Large intestine (tissue), 3 donors: ENCODE measurements around the gene DENND1C. TPM values are rescaled to one million over a fixed set of nuclear protein-coding genes. Genes with fewer than 3 reads are reported as not detected.
"Not testable (repeated sequence)": the region's sequence is repeated elsewhere in the genome, so short reads cannot be mapped to it uniquely, and the experiment has no call there.

ENCODE experiments used
- DNase-seq, 2 donors: peaks; one replicate each; pipeline versions ENCODE4 v3.0.0 to v3.0.0-alpha.2; 2013
- H3K27ac ChIP-seq: one replicate; pipeline ENCODE4 v1.5.1; 2013; ENCODE audit warnings: low read length
- H3K27me3 ChIP-seq: 2 replicates; pipeline ENCODE4 v1.6.1; 2013; ENCODE audit warnings: low read length; ENCODE audit not compliant: control insufficient read depth, insufficient read depth
- H3K36me3 ChIP-seq: 2 replicates; pipeline ENCODE4 v1.6.1; 2013; ENCODE audit warnings: low read length; ENCODE audit not compliant: control insufficient read depth, insufficient read depth
- H3K4me1 ChIP-seq: one replicate; pipeline ENCODE4 v1.6.1; 2013; ENCODE audit warnings: low read length; ENCODE audit not compliant: control insufficient read depth, insufficient read depth
- H3K4me3 ChIP-seq: one replicate; pipeline ENCODE4 v1.5.1; 2013; ENCODE audit warnings: low read length
- H3K9me3 ChIP-seq: one replicate; pipeline ENCODE4 v1.6.1; 2013; ENCODE audit warnings: mild to moderate bottlenecking, low read depth, low read length, moderate library complexity; ENCODE audit not compliant: control insufficient read depth
- WGBS: methylation state at CpG from one replicate; pipeline ENCODE4 v1.1.5; 2013; ENCODE audit warnings: low lambda C conversion rate; ENCODE audit not compliant: insufficient coverage; 5-methylcytosine and 5-hydroxymethylcytosine counted together
- polyA plus RNA-seq: library from polyadenylated mRNA; unstranded; fragments of 120-200 nt; gene quantifications from one replicate; pipeline ENCODE4 v1.2.1, GENCODE V29; 2013

DENND1C gene
- polyA plus RNA-seq, 1 donor, result 40.4 TPM

DNA sequence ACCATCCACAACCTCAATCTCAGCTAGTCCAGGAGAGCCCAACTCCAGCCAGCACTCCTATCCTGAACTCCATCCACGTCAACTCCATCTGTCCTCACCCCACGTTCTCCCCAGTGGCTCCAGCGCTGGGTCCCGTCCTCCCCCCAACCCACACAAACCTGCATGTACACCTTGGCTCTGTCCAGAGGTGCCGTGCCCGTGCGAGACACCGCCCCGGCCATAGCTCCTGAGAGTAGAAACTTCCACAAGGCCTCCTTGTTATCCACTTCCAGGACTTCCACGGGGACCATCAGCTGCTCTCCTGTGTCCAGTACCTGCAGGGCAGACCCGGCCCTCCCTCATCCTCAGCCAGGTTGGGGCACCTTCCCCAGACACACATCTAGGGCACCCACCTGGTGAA, 49.7 kb downstream of the DENND1C start:
- no peaks in the 10 kb centered on the region for H3K4me1 ChIP-seq
- H3K27me3 ChIP-seq, result peaks cover 7% of the 10 kb centered on the region
- no peak overlapping the region for H3K4me3 ChIP-seq
- no CpG with 5 or more reads among the region's 11 CpGs for WGBS
- H3K36me3 ChIP-seq, result no peaks in the 10 kb centered on the region
- no peaks in the 10 kb centered on the region for H3K9me3 ChIP-seq
- no peak for DNase-seq
- no peak overlapping the region for H3K27ac ChIP-seq

DNA sequence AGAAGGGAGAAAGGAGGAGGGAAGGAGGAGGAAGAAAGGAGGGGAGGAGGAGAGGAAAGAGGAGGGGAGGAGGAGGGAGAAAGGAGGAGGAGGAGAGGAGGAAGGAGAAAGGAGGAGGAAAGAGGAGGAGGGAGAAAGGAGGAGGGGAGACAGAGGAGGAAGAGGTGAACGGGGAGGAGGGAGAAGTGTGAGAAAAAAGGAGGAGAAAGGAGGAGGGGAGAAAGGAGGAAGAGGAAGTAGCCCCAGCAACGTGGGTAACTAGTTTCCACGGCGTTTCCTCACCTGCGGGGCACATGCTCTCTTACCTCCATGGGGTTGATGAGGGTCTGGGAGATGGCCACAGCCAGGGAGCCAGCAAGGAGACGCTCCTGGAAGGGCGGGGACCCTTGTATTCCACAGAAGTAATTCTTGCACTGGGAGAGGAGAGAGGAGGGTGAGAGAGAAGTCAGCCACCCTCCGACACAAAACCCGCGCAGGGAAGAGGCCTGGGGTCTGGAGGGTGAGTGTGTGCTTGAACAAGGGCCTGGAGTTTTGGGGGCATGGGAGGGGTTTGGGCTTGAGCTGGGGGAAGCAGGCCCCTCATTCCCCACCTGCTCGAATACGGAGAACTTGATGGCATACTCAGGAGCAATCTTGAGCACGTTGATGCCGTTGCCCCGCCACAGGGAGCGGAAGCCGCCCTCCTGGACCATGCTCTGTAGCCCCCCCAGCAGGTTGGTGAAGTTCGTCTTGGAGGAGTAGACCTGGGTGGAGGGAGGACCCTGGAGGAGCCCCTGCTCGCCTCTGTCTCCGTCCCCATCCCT, 52.0 kb downstream of the DENND1C start:
- no peaks in the 10 kb centered on the region for H3K36me3 ChIP-seq
- WGBS, result 33% methylated on average over 3 of the region's 20 CpGs

DNA sequence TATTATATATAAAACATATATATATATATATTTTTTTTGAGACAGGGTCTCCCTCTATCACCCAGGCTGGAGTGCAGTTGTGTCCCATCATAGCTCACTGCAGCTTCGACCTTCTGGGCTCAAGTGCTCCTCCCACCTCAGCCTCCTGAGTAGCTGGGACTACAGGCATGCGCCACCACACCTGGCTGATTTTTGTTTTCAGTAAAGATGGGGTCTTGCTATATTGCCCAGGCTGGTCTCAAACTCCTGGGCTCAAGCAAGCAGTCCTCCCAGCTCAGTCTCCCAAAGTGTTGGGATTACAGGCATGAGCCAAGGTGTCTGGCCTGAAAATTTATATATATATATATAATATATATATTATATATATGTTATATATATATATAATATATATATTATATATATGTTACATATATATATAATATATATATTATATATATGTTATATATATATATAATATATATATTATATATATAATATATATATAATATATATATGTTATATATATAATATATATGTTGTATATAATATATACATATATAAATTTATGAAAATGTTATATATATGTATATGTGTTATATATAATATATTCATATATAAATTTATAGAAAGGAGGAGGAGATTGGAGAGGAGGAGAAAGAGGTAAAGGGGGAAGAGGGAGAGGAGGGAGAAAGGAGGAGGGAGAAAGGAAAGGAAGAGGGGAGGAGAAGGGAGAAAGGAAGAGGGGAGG, 52.7 kb downstream of the DENND1C start:
- no CpG with 5 or more reads among the region's 2 CpGs for WGBS
- not testable (repeated sequence) for DNase-seq, H3K27me3 ChIP-seq, H3K36me3 ChIP-seq, H3K4me3 ChIP-seq, H3K4me1 ChIP-seq, H3K27ac ChIP-seq, H3K9me3 ChIP-seq

More for the DNA sequence above, 52.0 kb downstream of the DENND1C start:
- peaks cover 8% of the 10 kb centered on the region for H3K9me3 ChIP-seq
- no peak overlapping the region for H3K27ac ChIP-seq
- peaks cover 4% of the 10 kb centered on the region for H3K4me1 ChIP-seq
- H3K4me3 ChIP-seq, result no peak overlapping the region
- no peak for DNase-seq
- peaks cover 7% of the 10 kb centered on the region for H3K27me3 ChIP-seq

DNA sequence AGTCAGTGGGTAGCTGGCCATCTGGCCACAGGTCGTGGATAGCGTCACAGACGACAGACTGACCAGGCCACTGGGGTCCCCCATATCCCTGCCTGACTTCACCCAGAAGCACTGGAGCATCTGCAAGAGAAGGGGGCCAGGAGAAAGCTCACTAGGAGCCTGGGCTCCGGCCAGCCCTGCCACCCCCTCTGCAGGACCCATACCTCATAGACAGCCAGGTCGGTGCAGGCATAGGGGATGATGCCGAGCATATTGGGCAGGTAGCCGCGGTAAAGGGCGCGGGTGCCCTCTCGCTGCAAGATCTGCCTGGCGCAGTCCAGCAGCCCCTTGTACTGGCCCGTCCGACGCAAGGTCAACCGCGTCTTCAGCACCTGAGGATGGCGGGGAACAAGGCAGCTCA, 54.5 kb downstream of the DENND1C start:
- no peak overlapping the region for H3K4me3 ChIP-seq
- WGBS, result no CpG with 5 or more reads among the region's 18 CpGs
- H3K27ac ChIP-seq, result no peak overlapping the region
- no peak for DNase-seq
- H3K36me3 ChIP-seq, result peaks cover 5% of the 10 kb centered on the region
- H3K27me3 ChIP-seq, result peaks cover 7% of the 10 kb centered on the region
- H3K9me3 ChIP-seq, result peaks cover 8% of the 10 kb centered on the region
- peaks cover 12% of the 10 kb centered on the region for H3K4me1 ChIP-seq

DNA sequence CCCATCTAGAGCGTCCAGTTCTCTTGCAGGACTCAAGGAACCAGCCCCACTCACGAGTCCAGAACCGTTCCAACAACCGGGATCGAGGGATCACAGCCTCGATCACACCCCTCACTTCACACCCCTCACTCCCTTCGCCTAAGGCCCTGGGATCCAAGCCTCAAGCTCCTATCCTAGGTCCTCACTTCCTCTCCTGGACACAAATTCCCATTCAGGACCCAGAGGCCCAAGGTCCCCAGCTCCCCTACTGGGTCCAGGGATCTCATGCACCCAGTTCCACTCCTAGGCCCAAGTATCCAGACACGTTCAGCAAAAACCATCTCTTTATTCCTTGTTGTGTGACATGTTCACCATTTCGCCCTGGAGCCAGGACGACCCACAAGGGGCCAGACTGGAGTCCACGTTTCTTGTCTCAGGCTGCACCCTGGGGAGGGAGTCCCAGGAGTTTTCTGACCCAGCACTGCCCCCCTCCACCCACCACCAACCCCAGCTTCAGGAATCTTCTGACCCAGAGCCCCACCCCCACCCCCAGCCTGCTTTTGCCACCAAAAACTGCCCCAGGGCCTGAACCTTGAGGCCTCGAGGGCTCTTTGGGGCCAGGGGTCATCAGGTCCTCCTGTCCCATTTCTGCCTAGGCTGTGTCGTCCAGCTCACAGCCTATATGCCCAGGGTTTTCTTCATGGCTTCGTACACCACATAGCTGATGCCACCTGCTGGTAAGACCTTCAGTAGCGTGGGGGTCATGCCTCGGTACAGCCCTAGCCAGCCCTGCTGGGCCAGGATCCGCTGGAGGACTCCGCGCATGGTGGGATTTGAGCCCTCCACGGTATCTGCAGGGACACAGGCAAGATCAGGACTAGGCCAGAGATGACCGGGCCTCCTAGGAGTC, 55.6 kb downstream of the DENND1C start:
- no CpG with 5 or more reads among the region's 21 CpGs for WGBS
- peak overlapping the region; percentile 7 for H3K4me3 ChIP-seq
- DNase-seq, result no peak

DNA sequence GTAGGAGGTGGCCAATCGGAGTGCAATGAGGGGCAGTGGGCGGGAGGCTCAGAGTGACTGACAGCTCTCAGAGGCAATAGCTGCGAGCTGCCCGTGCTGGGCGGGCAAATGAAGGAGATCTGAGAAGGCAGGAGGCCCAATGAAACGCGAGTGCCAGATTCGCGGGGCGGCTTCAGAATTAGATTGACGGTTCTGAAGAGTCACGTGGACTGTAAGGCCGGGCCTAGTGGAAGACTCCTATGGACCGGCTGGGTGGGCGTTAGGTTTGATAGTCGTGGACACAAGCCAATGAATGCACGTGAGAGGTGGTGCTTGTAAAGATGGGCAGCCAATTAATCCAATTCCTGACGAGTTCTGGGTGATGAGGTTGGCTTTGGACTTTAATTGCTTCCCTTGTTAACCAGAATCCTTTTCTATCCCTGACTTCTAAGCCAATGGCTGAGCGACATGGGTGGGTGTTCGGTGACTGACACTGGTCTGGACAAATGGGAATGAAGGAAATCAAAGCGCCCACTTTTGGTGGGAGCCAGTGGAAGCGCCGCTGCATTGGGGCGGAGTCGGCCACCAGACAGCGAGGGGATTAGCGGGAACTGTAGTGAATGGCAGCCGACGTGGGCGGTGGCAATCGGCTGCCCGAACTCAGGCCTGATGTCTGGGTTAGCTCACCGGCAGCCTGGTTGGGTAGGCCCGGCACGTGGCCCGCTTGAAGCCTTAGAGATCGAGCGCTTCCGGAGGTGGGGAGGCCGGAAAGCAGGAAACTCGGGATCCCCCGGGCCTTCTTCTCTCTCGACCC, 56.5 kb downstream of the DENND1C start:
- Histone ChIP-seq H3K4me1 (peaks cover 12% of the 10 kb centered on the region), H3K9me3 (peaks cover 8% of the 10 kb centered on the region)
- DNase-seq, result peak; percentile 100

More for the DNA sequence above, 55.6 kb downstream of the DENND1C start:
- H3K9me3 ChIP-seq, result peaks cover 8% of the 10 kb centered on the region
- H3K27ac ChIP-seq, result peak overlapping the region; percentile 55
- H3K36me3 ChIP-seq, result peaks cover 16% of the 10 kb centered on the region
- peaks cover 7% of the 10 kb centered on the region for H3K27me3 ChIP-seq
- H3K4me1 ChIP-seq, result peaks cover 12% of the 10 kb centered on the region

DNA sequence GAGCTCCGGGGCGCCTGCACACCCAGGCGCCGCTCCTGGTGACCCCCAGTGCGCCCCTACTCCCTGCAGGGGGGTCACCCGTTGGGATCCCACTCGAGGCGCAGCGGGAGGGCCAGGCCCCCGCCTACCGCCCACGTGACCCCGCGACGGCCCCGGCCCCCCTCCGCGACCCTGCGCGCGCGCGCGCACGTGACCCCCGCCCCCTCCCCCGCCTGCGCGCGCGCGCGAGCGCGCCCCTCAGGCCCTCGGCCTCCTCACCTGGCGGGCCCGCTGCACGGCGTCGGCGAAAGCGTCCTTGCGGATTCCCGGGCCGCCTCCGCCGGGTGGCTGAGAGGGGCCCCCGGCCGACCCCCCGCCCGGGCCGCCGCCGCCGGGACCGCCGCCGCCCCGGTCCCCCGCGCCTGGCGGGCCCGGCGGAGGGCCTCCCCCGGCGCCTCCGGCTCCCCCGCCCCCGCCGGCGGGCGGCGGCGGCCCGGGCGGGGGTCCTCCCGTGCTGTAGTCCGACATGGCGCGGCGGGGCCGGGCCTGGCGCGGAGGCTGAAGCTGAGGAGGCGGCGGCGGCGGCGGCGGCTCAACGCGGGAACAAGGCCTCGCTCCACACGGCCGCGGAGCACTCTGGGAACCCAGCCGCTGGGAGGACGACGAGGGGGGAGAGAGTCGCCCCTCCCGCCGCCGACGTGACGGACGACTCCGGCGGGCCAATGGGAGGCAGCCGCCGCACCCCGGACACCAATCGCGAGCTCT, 57.2 kb downstream of the DENND1C start, which contains the start of gene KHSRP:
Gene KHSRP (minus strand): TSS at position 617 of the 744 bp plus-strand sequence. CDS start 110 bp downstream, at position 507.
- H3K4me1 ChIP-seq, result peaks cover 12% of the 10 kb centered on the region
- no CpG with 5 or more reads among the region's 114 CpGs for WGBS
- peaks cover 32% of the 10 kb centered on the region for H3K36me3 ChIP-seq
- H3K27me3 ChIP-seq, result peaks cover 1% of the 10 kb centered on the region
- H3K4me3 ChIP-seq, result peak within 1 kb of the TSS; percentile 83
- peak within 1 kb of the TSS; percentile 55 for H3K27ac ChIP-seq
- peaks cover 8% of the 10 kb centered on the region for H3K9me3 ChIP-seq
- DNase-seq, result no peak

More for the DNA sequence above, 56.5 kb downstream of the DENND1C start:
- H3K27me3 ChIP-seq, result peaks cover 7% of the 10 kb centered on the region
- H3K36me3 ChIP-seq, result peaks cover 24% of the 10 kb centered on the region
- H3K27ac ChIP-seq, result peak overlapping the region; percentile 55
- no CpG with 5 or more reads among the region's 43 CpGs for WGBS
- peak overlapping the region; percentile 7 for H3K4me3 ChIP-seq

DNA sequence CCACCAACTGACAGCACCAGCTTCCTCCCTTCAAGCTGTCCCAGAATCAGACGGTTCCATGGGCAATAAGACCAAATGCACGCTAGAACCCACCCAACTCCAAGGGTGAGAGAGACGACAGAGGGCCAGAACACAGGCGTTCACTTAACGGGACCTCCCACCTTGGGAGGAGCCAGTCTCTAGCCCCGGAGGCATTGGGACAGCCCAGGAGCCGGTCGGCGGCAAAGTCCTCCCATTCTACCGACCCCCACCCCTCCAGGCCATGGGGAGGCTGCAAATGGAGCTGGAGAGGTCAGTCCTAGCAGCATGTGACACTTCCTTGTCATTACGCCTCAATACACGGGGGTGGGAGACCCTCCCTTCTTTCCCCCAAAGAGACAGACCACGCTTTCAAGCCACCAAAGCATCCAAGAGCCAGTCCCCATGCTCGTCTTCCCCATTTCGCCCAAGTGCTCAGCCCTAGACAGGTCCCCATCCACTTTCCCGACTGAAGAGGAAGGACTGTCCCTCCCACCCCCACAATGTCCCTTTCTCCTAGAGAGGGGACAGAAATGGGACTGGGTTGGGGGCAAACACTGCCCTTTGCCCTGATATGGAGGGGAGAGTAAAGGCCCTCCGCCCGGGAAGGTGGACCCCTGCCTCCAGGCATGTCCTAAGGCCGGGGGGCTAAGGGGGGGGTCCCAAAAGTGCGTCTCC, 57.9 kb downstream of the DENND1C start:
- peaks cover 12% of the 10 kb centered on the region for H3K4me1 ChIP-seq
- peak overlapping the region; percentile 41 for H3K27ac ChIP-seq
- peak overlapping the region; percentile 83 for H3K4me3 ChIP-seq
- peaks cover 39% of the 10 kb centered on the region for H3K36me3 ChIP-seq
- H3K9me3 ChIP-seq, result peaks cover 8% of the 10 kb centered on the region
- no peaks in the 10 kb centered on the region for H3K27me3 ChIP-seq
- no CpG with 5 or more reads among the region's 20 CpGs for WGBS
- DNase-seq, result peak in 1 of 2 donors; percentile 54
